HS-27A (cell line): Measurements from ENCODE around the gene PRSS27.
"Not testable (repeated sequence)": the region's sequence is repeated elsewhere in the genome, so short reads cannot be mapped to it uniquely, and the experiment has no call there.

Experiments
- DNase-seq: peaks from one replicate; pipeline ENCODE4 v3.0.0-alpha.2; 2012; ENCODE audit warnings: low read depth, missing footprints

Gene PRSS27

DNA sequence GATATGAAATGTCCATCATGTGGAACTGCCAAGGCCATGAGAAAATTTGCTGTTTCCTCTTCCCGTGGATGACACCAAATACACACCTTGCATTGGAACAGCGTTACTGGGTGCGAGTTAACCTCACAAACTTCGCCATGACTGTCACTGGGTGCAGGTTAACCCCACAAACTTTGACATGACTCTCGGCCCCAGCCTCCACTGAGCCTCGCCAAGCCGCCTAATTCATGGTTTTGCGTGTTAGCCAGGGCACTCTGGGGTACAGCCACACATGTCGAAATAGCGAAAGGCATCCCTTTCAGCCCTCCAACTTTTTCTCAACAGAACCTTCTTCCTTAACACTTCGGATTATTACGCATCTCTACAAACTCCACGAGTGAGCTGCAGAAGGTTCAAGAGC lies 48.3 kb downstream of the PRSS27 start:
- DNase-seq = no peak

- not testable (repeated sequence) for DNase-seq
Measured at GRCh38 chr16:2671193-2671592, 48.8 kb downstream of the PRSS27 start.

- not testable (repeated sequence) for DNase-seq
Measured at GRCh38 chr16:2670017-2670416, 50.0 kb downstream of the PRSS27 start.

DNA sequence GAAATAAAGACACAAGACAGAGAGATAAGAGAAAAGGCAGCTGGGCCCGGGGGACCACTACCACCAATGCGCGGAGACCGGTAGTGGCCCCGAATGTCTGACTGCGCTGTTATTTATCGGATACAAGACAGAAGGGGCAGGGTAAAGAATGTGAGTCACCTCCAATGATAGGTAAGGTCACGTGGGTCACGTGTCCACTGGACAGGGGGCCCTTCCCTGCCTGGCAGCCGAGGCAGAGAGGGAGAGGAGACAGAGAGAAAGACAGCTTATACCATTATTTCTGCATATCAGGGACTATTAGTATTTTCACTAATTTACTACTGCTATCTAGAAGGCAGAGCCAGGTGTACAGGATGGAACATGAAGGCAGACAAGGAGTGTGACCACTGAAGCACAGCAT lies 50.4 kb downstream of the PRSS27 start:
- not testable (repeated sequence) for DNase-seq

GRCh38 chr16:2666671-2667070 lies 53.4 kb downstream of the PRSS27 start:
- not testable (repeated sequence) for DNase-seq

DNA sequence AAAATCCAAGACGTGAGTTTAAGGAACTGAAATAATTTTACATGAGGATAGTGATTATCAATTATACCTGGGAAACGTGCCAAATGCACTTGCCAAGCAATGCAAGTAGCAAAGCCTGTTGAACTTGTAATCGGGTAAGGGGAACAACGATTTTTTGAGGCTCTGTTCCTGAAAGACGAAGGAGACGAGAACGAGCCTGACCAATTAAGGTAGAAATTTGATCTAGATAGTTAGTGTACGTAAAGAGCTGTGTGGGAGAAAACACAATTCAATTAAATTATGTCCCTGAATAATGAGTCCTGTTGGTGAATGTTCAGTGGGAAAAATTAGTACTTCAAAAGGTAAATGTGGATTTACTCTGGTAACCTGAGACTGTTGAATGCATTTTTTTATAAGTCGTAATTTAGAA lies 55.4 kb downstream of the PRSS27 start:
- DNase-seq = no peak

GRCh38 chr16:2663553-2664546 lies 56.2 kb downstream of the PRSS27 start:
- no peak for DNase-seq
